AG09319 (cell line): Measurements from ENCODE around the gene RTN4IP1.
A peak's percentile ranks its signal among the peaks of the same experiment; 100 is the strongest.
"Not testable (repeated sequence)": the region's sequence is repeated elsewhere in the genome, so short reads cannot be mapped to it uniquely, and the experiment has no call there.

Experiments
- DNase-seq: peaks from one replicate; pipeline ENCODE4 v3.0.0-alpha.2; 2010; ENCODE audit warnings: low read depth; ENCODE audit errors: extremely low read depth
- CTCF ChIP-seq: IDR thresholded peaks from 2 replicates; pipeline ENCODE4 v1.5.1; 2011; ENCODE audit warnings: low read depth, mild to moderate bottlenecking, inconsistent platforms, low read length, moderate library complexity

The RTN4IP1 gene

GRCh38 chr6:106557837-106558236 lies 71.5 kb downstream of the RTN4IP1 start:
- DNase-seq = no peak
- no peak for TF ChIP-seq CTCF

- peak; percentile 43 for TF ChIP-seq CTCF
- DNase-seq = no peak
Measured at GRCh38 chr6:106556368-106556960, 72.8 kb downstream of the RTN4IP1 start.

- no peak for DNase-seq
- TF ChIP-seq CTCF = no peak
Measured at GRCh38 chr6:106555767-106556166, 73.5 kb downstream of the RTN4IP1 start.

- DNase-seq = no peak
- TF ChIP-seq CTCF = no peak
Measured at GRCh38 chr6:106553440-106553839, 75.9 kb downstream of the RTN4IP1 start.

GRCh38 chr6:106551155-106551554 lies 78.1 kb downstream of the RTN4IP1 start:
- TF ChIP-seq CTCF = no peak
- DNase-seq = no peak

GRCh38 chr6:106549521-106549920 lies 79.8 kb downstream of the RTN4IP1 start:
- DNase-seq = no peak
- TF ChIP-seq CTCF = no peak

- not testable (repeated sequence) for DNase-seq
Measured at GRCh38 chr6:106548926-106549455, 80.3 kb downstream of the RTN4IP1 start.
